Large intestine (tissue), 3 donors: ENCODE results near the gene CNOT11. TPM values are rescaled to one million over a fixed set of nuclear protein-coding genes. Genes with fewer than 3 reads are reported as not detected.

Experiments used
- DNase-seq, 2 donors: peaks; one replicate each; pipeline versions ENCODE4 v3.0.0 to v3.0.0-alpha.2; 2013
- H3K27ac ChIP-seq: one replicate; pipeline ENCODE4 v1.5.1; 2013; ENCODE audit warnings: low read length
- H3K27me3 ChIP-seq: 2 replicates; pipeline ENCODE4 v1.6.1; 2013; ENCODE audit warnings: low read length; ENCODE audit not compliant: control insufficient read depth, insufficient read depth
- H3K36me3 ChIP-seq: 2 replicates; pipeline ENCODE4 v1.6.1; 2013; ENCODE audit warnings: low read length; ENCODE audit not compliant: control insufficient read depth, insufficient read depth
- H3K4me1 ChIP-seq: one replicate; pipeline ENCODE4 v1.6.1; 2013; ENCODE audit warnings: low read length; ENCODE audit not compliant: control insufficient read depth, insufficient read depth
- H3K4me3 ChIP-seq: one replicate; pipeline ENCODE4 v1.5.1; 2013; ENCODE audit warnings: low read length
- H3K9me3 ChIP-seq: one replicate; pipeline ENCODE4 v1.6.1; 2013; ENCODE audit warnings: mild to moderate bottlenecking, low read depth, low read length, moderate library complexity; ENCODE audit not compliant: control insufficient read depth
- WGBS: methylation state at CpG from one replicate; pipeline ENCODE4 v1.1.5; 2013; ENCODE audit warnings: low lambda C conversion rate; ENCODE audit not compliant: insufficient coverage; 5-methylcytosine and 5-hydroxymethylcytosine counted together
- polyA plus RNA-seq: library from polyadenylated mRNA; unstranded; fragments of 120-200 nt; gene quantifications from one replicate; pipeline ENCODE4 v1.2.1, GENCODE V29; 2013

The CNOT11 gene
- polyA plus RNA-seq, 1 donor: 51.8 TPM

DNA sequence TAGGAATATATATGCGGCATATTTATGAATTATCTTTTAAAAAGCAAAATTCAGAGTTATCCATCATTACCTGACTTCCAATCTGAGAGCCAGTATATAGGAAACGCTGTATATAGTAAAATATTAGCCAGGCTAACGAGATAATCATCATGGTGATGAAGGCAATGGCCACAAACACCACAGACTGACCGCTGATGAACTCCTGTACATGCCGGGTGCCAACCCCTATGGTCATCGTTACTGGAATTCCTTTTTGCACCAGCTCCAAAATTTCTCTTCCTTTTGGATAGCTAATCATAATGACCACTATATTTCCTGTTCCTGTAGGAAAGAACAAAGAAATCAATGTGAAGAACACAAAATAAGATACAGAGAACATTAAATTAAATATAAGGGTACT, 42.2 kb downstream of the CNOT11 start:
- WGBS: 100% methylated on average over 1 of the region's 6 CpGs
- no peak overlapping the region for H3K4me3 ChIP-seq
- no peak overlapping the region for H3K27ac ChIP-seq
- no peak for DNase-seq
- H3K4me1 ChIP-seq: no peaks in the 10 kb centered on the region
- no peaks in the 10 kb centered on the region for H3K9me3 ChIP-seq
- peaks cover 20% of the 10 kb centered on the region for H3K36me3 ChIP-seq
- no peaks in the 10 kb centered on the region for H3K27me3 ChIP-seq

DNA sequence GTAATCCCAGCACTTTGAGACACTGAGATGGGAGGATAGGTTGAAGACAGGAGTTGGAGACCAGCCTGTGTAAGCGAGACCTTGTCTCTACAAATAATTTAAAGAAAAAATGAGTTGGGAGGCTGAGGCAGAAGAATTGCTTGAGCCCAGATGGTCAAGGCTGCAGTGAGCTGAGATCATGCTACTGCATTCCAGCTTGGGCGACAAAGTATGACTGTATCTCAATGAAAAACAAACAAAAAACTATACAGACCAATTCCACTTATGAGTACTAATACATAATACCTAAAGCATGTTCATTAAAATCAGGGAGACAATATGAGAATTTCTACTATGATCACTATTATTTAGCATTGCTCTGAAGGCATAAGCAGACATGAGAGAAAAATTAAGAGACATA, 43.2 kb downstream of the CNOT11 start:
- Histone ChIP-seq H3K4me3 (no peak overlapping the region), H3K27ac (no peak overlapping the region), H3K4me1 (no peaks in the 10 kb centered on the region), H3K36me3 (peaks cover 17% of the 10 kb centered on the region), H3K9me3 (no peaks in the 10 kb centered on the region), H3K27me3 (no peaks in the 10 kb centered on the region)
- no CpG with 5 or more reads among the region's 2 CpGs for WGBS
- DNase-seq: no peak

DNA sequence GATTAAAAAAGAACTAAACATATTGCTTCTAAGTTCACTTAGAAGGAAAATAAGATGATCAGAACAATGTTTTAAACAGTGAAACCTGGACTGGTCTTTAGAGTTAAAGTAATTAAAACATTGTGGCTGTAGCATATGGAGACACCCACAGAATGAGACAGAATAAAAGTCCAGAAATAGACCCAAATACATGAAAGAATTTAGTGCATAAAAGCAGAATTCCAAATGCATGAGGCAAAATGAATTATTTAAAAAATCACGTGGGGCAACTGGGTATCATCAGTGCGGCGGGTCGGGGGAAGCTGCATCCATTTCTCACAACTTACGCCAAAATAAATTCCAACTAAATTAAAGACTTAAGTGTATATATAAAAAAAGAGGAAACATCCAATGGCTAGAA, 43.7 kb downstream of the CNOT11 start:
- Histone ChIP-seq H3K4me3 (no peak overlapping the region), H3K36me3 (peaks cover 17% of the 10 kb centered on the region), H3K27me3 (no peaks in the 10 kb centered on the region), H3K27ac (no peak overlapping the region), H3K4me1 (no peaks in the 10 kb centered on the region), H3K9me3 (no peaks in the 10 kb centered on the region)
- DNase-seq: no peak
- no CpG with 5 or more reads among the region's 5 CpGs for WGBS

DNA sequence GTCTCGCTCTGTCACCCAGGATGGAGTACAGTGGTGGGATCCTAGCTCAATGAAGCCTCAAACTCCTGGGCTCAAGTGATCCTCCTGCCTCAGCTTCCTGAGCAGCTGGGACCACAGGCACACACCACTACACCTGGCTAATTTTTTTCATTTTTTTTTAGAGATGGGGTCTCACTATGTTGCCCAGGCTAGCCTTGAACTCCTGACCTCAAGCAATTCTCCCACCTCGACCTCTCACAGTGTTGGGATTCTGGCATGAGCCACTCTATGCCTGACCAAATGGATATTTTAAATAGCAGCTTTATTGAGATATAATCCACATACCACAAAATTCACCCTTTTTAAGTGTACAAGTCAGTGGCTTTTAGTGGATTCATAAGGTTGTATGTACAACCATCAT, 44.7 kb downstream of the CNOT11 start:
- no CpG with 5 or more reads among the region's 2 CpGs for WGBS
- H3K4me1 ChIP-seq: no peaks in the 10 kb centered on the region
- no peaks in the 10 kb centered on the region for H3K9me3 ChIP-seq
- no peaks in the 10 kb centered on the region for H3K27me3 ChIP-seq
- DNase-seq: no peak
- peaks cover 14% of the 10 kb centered on the region for H3K36me3 ChIP-seq
- H3K4me3 ChIP-seq: no peak overlapping the region
- no peak overlapping the region for H3K27ac ChIP-seq

DNA sequence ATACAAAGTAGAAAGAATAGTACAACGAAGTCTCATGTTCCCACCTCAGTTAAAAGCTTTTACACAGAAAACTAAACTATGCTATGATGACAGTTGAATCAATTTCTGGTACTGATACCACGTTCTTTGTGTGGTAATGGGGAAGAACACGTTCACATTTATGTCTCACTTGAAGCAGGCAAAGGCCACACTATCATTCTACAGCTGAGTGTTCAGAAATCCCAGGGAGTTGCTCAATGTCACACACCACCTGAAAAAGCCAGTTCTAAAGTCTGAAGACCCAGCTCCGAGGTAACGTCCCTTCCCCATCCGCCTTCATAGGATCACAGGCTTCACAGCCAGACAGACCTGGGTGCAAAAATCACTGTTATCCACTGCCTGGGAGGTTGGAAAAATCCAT, 46.9 kb downstream of the CNOT11 start:
- Histone ChIP-seq H3K27ac (peak overlapping the region; percentile 24), H3K27me3 (no peaks in the 10 kb centered on the region), H3K4me1 (no peaks in the 10 kb centered on the region), H3K4me3 (no peak overlapping the region), H3K36me3 (peaks cover 3% of the 10 kb centered on the region), H3K9me3 (no peaks in the 10 kb centered on the region)
- 72% methylated on average over 3 of the region's 6 CpGs for WGBS
- DNase-seq: peak; percentile 28 to 62

DNA sequence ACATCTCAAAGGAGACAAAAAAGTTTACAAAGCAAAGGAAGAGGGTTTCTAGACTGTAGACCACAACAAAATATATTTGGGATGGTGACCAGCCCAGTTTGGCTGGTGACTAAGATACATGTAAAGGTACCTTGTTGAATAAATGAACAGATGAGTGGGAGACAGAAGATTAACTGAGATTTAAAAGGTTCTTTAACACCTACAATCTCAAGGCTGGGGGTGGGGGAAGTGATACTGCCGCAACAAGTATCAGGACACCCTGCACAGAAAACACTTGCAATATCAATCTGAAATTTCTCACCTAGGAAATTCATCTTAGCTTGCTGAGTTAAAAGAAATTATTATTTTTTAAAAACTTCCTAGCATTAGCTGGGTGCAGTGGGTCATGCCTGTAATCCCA, 47.5 kb downstream of the CNOT11 start:
- peaks cover 3% of the 10 kb centered on the region for H3K36me3 ChIP-seq
- no peak overlapping the region for H3K4me3 ChIP-seq
- WGBS: no CpG with 5 or more reads among the region's 1 CpG
- peak overlapping the region; percentile 24 for H3K27ac ChIP-seq
- no peaks in the 10 kb centered on the region for H3K4me1 ChIP-seq
- no peaks in the 10 kb centered on the region for H3K27me3 ChIP-seq
- DNase-seq: no peak
- no peaks in the 10 kb centered on the region for H3K9me3 ChIP-seq

DNA sequence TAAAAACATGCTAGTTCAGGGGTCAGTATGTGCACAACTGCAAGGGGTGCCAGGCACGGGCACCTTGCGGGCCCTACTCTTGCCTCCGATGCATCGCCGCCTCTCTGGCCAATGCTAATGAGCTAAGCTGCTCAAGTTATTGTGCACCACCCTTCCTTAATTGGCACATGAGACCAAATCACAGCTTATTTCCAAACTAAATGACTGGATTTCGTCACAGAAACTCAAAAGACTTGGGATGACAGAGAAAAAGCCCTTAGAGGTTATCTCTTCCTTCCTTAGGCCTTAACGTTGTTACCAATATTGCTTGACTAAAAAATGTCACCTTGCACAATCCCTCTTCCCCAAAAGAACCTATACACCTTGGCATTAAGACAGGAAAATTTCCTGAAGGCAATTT, 48.1 kb downstream of the CNOT11 start:
- DNase-seq: no peak
- Histone ChIP-seq H3K27me3 (no peaks in the 10 kb centered on the region), H3K36me3 (peaks cover 7% of the 10 kb centered on the region), H3K27ac (no peak overlapping the region), H3K4me3 (no peak overlapping the region), H3K4me1 (no peaks in the 10 kb centered on the region), H3K9me3 (no peaks in the 10 kb centered on the region)
- WGBS: 20% methylated on average over 1 of the region's 7 CpGs

DNA sequence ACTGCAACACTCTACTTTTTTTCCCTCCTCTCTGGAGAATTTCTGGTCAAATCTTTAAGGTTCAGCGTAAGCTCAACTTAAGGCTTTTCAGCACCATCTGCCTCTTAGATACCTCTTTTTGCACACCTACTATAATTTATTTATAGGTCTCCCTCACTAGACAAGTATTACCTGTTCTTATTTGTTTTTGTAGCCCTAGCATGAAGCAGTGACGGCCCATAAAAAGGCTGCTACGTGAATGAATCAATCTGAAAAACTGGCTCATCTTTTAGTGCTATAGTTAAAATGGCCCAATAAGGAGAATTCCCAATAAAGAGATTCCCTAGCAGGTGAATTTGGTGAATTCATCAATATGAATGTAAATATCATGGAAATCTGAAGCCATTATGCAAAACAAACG, 49.3 kb downstream of the CNOT11 start:
- peaks cover 7% of the 10 kb centered on the region for H3K36me3 ChIP-seq
- no peak overlapping the region for H3K27ac ChIP-seq
- DNase-seq: no peak
- no peaks in the 10 kb centered on the region for H3K9me3 ChIP-seq
- peaks cover 4% of the 10 kb centered on the region for H3K4me1 ChIP-seq
- H3K4me3 ChIP-seq: no peak overlapping the region
- no peaks in the 10 kb centered on the region for H3K27me3 ChIP-seq
- 67% methylated on average over 1 of the region's 4 CpGs for WGBS

DNA sequence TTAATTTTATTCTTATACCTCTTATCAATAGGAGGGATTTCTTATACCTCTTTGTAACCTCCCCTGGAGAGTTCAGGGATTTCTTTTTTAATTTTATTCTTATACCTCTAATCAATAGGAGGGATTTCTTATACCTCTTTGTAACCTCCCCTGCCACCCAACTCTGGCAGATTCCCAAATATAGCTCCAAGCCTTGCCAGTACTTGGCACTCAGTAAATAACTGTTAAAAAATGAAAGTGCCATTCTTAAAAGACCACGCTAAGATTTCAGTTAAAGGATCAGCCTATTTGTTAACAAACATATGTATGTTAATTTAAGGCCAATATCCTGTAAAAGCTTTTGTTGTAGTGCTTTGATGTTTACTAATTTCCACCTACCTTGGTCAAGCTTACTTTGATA, 51.0 kb downstream of the CNOT11 start:
- Histone ChIP-seq H3K27ac (no peak overlapping the region), H3K36me3 (peaks cover 7% of the 10 kb centered on the region), H3K27me3 (no peaks in the 10 kb centered on the region), H3K4me3 (no peak overlapping the region), H3K9me3 (no peaks in the 10 kb centered on the region), H3K4me1 (peaks cover 4% of the 10 kb centered on the region)
- no peak for DNase-seq
- no CpG with 5 or more reads among the region's 1 CpG for WGBS

DNA sequence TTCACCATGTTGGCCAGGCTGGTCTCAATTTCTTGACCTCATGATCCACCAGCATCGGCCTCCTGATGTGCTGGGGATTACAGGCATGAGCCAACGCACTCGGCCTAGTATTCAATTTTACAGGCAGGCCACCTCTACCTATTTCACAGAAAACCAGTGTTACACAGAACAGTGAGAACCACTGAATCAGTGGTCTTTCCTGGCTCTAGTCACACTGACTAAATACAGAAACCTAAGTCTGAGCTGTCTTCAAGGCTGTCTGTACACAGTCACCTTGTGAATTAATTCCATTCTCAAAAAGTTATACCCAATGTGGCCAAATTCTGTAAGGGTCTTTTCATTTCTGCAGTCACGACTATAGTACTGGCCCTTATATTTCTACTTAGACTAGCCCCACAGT, 52.3 kb downstream of the CNOT11 start:
- H3K4me1 ChIP-seq: peaks cover 10% of the 10 kb centered on the region
- H3K9me3 ChIP-seq: no peaks in the 10 kb centered on the region

DNA sequence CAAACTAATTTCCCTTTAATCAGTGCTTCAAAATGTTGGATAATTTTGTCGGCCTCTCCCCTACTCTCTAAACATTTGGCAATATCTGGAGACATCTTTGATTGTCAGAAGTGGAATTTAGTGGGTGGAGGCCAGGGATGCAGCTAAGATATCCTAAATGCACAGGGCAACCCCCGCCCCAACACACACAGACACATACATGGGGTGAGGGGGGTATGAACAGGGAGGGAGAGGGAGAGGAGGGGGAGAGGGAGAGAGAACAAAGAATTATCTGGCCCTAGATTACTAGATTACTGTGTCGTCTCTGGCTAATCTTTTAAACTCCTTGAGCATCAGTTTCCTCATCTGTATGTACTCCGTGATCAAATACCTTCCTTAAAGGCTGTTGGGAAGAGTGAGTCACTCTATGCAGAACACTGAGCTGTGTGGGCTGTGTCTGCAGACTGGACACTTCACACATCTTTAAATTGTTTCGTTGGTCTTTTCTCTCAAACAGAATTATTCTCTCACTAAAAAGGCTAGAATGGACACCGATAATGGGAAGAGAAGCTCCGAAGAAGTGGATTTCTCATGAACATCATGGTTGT, 52.9 kb downstream of the CNOT11 start:
- H3K27me3 ChIP-seq: no peaks in the 10 kb centered on the region
- peaks cover 7% of the 10 kb centered on the region for H3K36me3 ChIP-seq
- DNase-seq: no peak
- H3K27ac ChIP-seq: peak overlapping the region; percentile 10
- H3K4me1 ChIP-seq: peaks cover 16% of the 10 kb centered on the region
- no peaks in the 10 kb centered on the region for H3K9me3 ChIP-seq
- no peak overlapping the region for H3K4me3 ChIP-seq
- 92% methylated on average over 2 of the region's 7 CpGs for WGBS

More for the DNA sequence above, 52.3 kb downstream of the CNOT11 start:
- Histone ChIP-seq H3K27ac (no peak overlapping the region), H3K27me3 (no peaks in the 10 kb centered on the region), H3K36me3 (peaks cover 7% of the 10 kb centered on the region), H3K4me3 (no peak overlapping the region)
- DNase-seq: no peak
- WGBS: 100% methylated on average over 1 of the region's 4 CpGs
